Activated T-cell treated with anti-CD3 and anti-CD28 coated beads, Interleukin-2, amount 50 U/mL, for 4 hours (primary cell): ENCODE data around the gene ADCY2. TPM values are rescaled to one million over a fixed set of nuclear protein-coding genes. Genes with fewer than 3 reads are reported as not detected.

Experiments used
- ATAC-seq, 2 donors: fragments of 200-7000 bp; cut with Tn5 transposase; one replicate each; pipeline ENCODE4 v1.10.0; 2021
- DNase-seq: peaks from one replicate; pipeline ENCODE4 v3.0.0-alpha.2; 2020
- H3K27me3 Mint-ChIP-seq: one replicate; pipeline ENCODE4 v1.8.0; 2021; ENCODE audit warnings: low read depth, mixed read lengths
- H3K36me3 Mint-ChIP-seq: one replicate; pipeline ENCODE4 v1.8.0; 2022; ENCODE audit warnings: mixed read lengths; ENCODE audit not compliant: insufficient read depth
- H3K4me1 Mint-ChIP-seq: one replicate; pipeline ENCODE4 v1.8.0; 2021; ENCODE audit warnings: low read depth, mixed read lengths
- H3K4me3 Mint-ChIP-seq: one replicate; pipeline ENCODE4 v1.8.0; 2021; ENCODE audit warnings: mild to moderate bottlenecking, moderate library complexity, mixed read lengths
- H3K9me3 Mint-ChIP-seq: one replicate; pipeline ENCODE4 v1.8.0; 2021; ENCODE audit warnings: mixed read lengths
- total RNA-seq, 3 donors: library from RNA; stranded (reverse); gene quantifications; one replicate each; pipeline ENCODE4 v1.2.1, GENCODE V29; 2021

The ADCY2 gene
- total RNA-seq, 3 donors from 2014 or later: 0.08 to 0.26 (median 0.11) TPM

DNA sequence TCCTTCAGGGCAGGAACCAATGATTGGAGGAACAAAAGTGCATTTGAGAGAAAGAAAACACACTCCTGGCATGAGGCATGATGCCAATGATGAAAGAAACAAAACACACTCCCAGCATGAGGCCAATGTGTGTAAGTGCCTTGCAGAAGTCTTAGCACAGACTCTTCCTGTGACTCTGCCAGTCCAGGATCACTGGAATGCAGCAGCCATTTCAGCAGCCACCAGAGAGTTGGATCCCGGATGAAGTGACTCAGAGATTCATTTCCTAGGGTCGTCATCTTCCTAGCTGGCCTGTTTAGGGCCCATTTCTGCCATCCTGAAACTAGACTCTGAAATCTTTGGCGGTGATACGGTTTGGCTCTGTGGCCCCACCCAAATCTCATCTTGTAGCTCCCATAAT, 242.5 kb downstream of the ADCY2 start:
- no peak for DNase-seq

DNA sequence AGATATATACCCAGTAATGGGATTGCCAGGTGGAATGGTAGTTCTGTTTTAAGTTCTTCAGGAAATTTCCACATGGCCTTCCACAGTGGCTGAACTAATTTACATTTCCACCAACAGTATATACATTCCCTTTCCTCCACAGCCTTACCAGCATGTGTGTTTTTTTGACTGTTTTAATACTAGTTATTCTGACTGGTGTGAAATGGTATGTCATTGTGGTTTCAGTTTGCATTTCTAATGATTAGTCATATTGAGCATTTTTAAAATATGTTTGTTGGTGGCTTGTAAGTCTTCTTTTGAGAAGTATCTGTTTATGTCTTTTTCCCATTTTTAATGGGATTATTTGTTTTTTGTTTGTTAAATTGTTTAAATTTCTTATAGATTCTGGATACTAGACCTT, 246.1 kb downstream of the ADCY2 start:
- Mint-ChIP-seq H3K4me1 (no peaks in the 10 kb centered on the region), H3K36me3 (no peaks in the 10 kb centered on the region), H3K4me3 (no peak overlapping the region), H3K27me3 (peaks cover under 1% of the 10 kb centered on the region), H3K9me3 (peaks cover 13% of the 10 kb centered on the region)
- no peak for DNase-seq
- ATAC-seq: no peak

More for the DNA sequence above, 242.5 kb downstream of the ADCY2 start:
- no peak for ATAC-seq
- H3K9me3 Mint-ChIP-seq: peaks cover 5% of the 10 kb centered on the region
- H3K4me3 Mint-ChIP-seq: no peak overlapping the region
- no peaks in the 10 kb centered on the region for H3K27me3 Mint-ChIP-seq
- no peaks in the 10 kb centered on the region for H3K4me1 Mint-ChIP-seq
- H3K36me3 Mint-ChIP-seq: no peaks in the 10 kb centered on the region

DNA sequence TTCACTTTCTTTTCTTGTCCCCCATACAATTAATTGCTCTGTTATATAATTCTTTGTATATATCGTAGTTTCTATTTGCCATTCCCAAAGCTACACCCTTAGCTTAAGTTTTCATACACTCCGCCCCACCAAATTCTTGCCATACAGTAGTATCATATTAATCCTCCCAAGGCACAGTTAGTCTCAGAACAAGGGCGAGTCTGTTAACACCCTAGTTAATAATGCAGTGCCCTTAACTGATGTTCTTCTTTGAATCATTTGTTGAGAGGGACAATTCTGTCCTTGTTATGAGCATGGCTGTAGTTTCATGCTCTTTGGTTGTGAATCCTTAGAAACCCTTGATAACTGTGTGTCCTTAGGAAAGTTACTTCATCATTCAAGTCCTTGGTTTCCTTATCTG, 248.8 kb downstream of the ADCY2 start:
- Mint-ChIP-seq H3K4me3 (no peak overlapping the region), H3K36me3 (no peaks in the 10 kb centered on the region), H3K9me3 (peaks cover 8% of the 10 kb centered on the region), H3K27me3 (peaks cover 5% of the 10 kb centered on the region), H3K4me1 (no peaks in the 10 kb centered on the region)
- ATAC-seq (no peak), DNase-seq (no peak)

DNA sequence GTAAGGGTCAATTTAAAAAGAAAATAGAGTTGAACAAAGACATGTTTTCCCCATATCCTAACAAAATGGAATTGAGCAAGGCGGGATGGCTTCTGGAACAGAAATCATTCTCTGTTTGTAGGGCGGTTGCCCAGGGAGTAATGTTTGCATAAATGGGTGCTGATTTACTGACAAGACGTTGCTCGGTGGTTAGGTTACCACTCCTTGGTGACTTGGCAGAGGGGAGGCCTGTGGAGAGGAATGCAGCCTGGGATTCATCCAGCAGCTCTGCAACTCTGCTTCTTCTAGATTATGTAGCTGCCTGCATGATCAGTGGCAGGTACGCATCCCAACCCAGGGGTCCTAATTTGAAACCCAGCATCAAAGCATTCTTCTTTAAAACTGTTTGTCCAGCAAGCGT, 254.8 kb downstream of the ADCY2 start:
- no peak for ATAC-seq
- Mint-ChIP-seq H3K9me3 (no peaks in the 10 kb centered on the region), H3K4me1 (no peaks in the 10 kb centered on the region)

DNA sequence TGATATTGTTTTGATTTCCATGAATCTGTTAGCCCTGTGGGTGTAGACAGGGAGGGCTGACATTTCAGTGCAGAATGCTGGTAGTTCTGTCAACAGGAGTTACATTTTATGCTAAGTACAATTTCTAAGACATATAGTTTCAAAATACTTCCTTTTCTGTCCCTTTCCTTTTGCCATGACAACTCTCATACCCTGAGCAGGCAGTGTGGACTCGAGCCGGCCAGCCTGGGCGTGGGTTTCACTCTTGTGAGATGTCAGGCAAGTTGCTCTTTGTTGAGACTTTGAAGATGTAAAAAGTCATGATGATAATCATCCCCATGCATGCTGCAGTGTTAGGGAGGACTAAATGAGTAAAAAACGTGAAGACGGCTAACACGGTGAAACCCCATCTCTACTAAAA, 257.1 kb downstream of the ADCY2 start:
- no peaks in the 10 kb centered on the region for H3K4me1 Mint-ChIP-seq
- ATAC-seq (no peak), DNase-seq (no peak)
- H3K4me3 Mint-ChIP-seq: no peak overlapping the region
- no peaks in the 10 kb centered on the region for H3K27me3 Mint-ChIP-seq
- no peaks in the 10 kb centered on the region for H3K9me3 Mint-ChIP-seq
- no peaks in the 10 kb centered on the region for H3K36me3 Mint-ChIP-seq

More for the DNA sequence above, 254.8 kb downstream of the ADCY2 start:
- DNase-seq: no peak
- Mint-ChIP-seq H3K4me3 (no peak overlapping the region), H3K27me3 (peaks cover 5% of the 10 kb centered on the region), H3K36me3 (no peaks in the 10 kb centered on the region)

DNA sequence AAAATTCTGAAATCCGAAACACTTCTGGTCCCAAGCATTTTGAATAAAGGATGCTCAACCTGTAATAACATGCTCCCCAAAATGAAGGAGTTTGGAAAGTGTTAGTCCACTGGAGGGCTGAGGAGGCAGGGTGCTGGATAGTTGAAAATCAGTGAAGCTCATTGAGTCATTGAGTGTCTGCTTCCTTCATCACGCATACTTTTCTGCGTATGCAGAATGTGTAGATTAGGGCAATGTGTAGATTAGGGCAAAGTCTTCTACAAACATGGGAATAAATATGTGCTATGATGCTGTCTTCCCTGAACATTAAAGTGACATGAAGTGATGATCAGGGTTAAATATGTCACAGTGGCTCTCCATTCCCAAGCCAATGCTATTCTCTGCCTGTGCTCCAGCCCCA, 261.2 kb downstream of the ADCY2 start:
- ATAC-seq: no peak
- H3K4me3 Mint-ChIP-seq: no peak overlapping the region
- no peaks in the 10 kb centered on the region for H3K36me3 Mint-ChIP-seq
- no peaks in the 10 kb centered on the region for H3K27me3 Mint-ChIP-seq
- DNase-seq: no peak
- no peaks in the 10 kb centered on the region for H3K9me3 Mint-ChIP-seq
- H3K4me1 Mint-ChIP-seq: no peaks in the 10 kb centered on the region

DNA sequence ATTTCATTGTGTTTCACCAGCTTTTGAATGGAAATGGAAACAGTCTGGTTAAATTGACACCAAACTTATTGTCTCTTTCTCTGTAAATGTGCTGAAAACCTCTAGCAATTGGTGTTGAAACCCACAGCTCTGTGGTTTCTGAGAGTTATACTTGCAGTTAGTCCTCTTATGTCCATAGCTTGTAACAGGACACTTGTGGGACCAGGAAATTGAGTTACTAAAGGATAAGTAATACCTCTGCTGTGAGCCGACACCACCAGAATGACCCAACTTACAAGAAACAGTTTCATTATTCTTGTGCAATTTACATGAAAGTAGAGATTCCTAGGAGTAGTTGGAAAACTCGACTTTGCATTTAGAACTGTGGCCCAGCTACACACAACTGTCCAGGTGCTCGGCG, 263.5 kb downstream of the ADCY2 start:
- ATAC-seq (no peak), DNase-seq (no peak)
- Mint-ChIP-seq H3K27me3 (no peaks in the 10 kb centered on the region), H3K4me3 (no peak overlapping the region), H3K36me3 (no peaks in the 10 kb centered on the region), H3K4me1 (no peaks in the 10 kb centered on the region), H3K9me3 (no peaks in the 10 kb centered on the region)

DNA sequence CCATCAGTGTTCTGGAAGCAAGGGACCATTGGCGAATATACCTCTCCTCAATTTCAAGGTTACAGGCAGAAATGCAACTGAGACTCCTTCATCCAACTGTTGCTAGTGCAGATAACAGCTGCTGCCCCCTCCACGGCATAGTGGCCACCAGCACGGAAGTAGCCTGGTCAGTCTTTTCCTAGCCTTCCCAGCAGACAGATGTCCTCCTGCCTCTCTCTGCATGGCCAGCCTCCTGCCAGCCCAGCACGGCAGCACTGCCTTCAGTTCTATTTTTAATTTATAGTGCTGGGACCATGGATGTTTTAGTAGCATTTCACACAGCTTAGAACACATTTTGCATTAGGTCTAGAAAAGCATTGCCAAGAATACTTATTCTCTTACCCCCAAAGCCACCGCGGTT, 266.4 kb downstream of the ADCY2 start:
- H3K4me3 Mint-ChIP-seq: no peak overlapping the region
- H3K36me3 Mint-ChIP-seq: no peaks in the 10 kb centered on the region
- ATAC-seq (no peak), DNase-seq (no peak)
- no peaks in the 10 kb centered on the region for H3K27me3 Mint-ChIP-seq
- H3K9me3 Mint-ChIP-seq: no peaks in the 10 kb centered on the region
- no peaks in the 10 kb centered on the region for H3K4me1 Mint-ChIP-seq

DNA sequence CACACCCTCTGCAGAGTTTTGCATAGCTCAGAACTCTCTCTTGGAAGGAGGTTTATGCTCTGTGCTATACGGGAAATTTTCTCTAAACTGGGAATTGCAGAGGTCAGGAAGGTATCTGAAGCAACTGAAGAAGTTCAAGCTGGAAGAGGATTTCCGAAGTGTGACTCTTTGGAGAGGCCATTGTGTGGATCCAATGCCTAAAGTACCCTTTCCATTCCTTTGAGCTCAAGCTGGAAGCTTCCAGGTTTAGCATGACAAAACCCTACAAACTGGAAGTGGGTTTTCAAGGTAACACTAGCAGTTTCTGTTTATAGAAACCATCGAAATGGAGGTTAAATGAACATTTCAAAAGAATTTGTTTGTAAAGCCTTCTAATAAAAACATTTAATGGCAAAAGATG, 267.9 kb downstream of the ADCY2 start:
- DNase-seq (no peak), ATAC-seq (no peak)
- Mint-ChIP-seq H3K4me3 (no peak overlapping the region), H3K36me3 (no peaks in the 10 kb centered on the region), H3K27me3 (no peaks in the 10 kb centered on the region), H3K9me3 (no peaks in the 10 kb centered on the region), H3K4me1 (no peaks in the 10 kb centered on the region)

DNA sequence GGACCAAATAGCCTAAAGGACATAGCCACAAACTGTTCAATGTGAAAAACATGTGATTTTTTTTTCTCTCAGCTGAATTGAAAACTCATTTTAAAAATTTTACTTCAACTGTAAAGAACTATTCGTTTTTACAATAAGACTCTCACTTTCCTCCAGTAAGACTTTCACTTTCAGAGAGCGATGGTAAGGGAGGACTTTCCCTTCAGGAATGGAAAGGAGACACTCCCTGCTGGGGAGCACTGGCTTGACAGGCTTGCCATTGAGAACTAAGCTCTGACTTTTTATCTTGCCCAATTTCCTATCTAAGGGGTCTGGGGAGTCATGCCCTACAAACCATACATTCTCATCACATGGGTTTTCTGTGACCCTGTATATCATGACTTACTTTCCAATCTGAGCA, 268.3 kb downstream of the ADCY2 start:
- Mint-ChIP-seq H3K36me3 (no peaks in the 10 kb centered on the region), H3K27me3 (no peaks in the 10 kb centered on the region), H3K4me1 (no peaks in the 10 kb centered on the region), H3K4me3 (no peak overlapping the region), H3K9me3 (no peaks in the 10 kb centered on the region)
- ATAC-seq: no peak
- no peak for DNase-seq

DNA sequence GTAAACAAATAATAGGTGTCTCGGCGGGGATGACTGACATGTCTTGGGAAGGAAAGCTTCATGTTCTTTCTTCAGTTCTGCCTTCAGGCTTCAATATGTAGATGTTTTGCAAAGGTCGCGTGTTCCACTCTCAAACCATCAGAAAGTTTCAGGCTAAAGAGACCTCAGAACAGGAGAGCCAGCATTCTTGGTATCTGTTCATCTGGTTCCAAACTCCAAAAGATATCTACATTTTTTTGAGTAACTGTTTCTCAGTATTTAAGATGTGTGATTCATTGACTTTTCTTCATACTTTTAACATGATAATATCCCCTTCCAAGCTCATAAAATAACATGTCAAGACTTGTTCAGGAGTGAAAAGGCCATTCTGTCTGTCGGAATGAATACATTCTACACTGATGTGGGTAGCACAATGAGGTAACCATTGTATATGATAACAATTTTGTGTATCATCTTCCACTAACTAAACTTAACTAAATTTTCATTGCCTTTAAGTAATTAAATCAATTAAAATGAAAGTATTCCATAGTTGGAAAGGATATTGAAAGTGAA, 271.4 kb downstream of the ADCY2 start:
- Mint-ChIP-seq H3K4me1 (no peaks in the 10 kb centered on the region), H3K27me3 (no peaks in the 10 kb centered on the region), H3K4me3 (no peak overlapping the region), H3K36me3 (no peaks in the 10 kb centered on the region), H3K9me3 (no peaks in the 10 kb centered on the region)
- DNase-seq (no peak), ATAC-seq (no peak)

DNA sequence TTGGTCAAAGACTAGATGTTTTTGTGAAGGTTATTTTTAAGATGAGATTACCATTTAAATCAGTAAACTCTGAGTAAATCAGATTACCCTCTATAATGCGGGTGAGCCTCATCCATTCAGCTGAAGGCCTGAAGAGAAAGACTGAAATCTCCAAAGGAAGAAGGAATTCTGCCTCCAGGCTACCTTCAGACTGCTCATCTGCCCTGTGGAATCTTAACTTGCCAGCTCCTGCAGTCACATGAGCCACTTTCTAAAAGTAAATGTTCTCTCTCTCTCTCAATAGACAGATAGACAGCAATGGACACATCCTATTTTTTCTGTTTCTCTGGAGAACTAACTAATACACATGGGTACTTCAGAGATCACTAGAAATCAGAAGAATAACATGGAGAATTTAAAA, 272.2 kb downstream of the ADCY2 start:
- Mint-ChIP-seq H3K9me3 (no peaks in the 10 kb centered on the region), H3K36me3 (no peaks in the 10 kb centered on the region), H3K4me1 (no peaks in the 10 kb centered on the region), H3K27me3 (no peaks in the 10 kb centered on the region), H3K4me3 (no peak overlapping the region)
- ATAC-seq: no peak
- DNase-seq: no peak

DNA sequence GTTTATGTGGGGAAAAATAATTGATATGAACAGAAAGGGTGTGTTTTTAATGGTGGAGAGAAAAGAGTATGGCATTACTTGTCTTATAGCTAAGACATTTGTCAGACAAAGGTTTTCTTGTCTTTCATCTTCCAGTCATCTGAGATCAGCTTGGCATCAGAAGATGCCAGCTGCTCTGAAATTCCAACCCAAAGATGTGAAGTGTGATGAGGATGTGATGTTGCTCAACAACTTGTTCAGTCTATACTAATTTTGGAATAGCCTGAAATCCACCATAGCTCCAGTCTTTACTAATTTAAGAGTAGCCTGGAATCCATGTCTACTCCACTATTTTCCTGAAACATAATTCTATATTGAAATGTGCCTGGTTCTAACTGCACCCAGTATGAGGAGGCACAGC, 272.7 kb downstream of the ADCY2 start:
- H3K27me3 Mint-ChIP-seq: no peaks in the 10 kb centered on the region
- no peaks in the 10 kb centered on the region for H3K4me1 Mint-ChIP-seq
- no peak for DNase-seq
- H3K9me3 Mint-ChIP-seq: no peaks in the 10 kb centered on the region
- no peak for ATAC-seq
- H3K4me3 Mint-ChIP-seq: no peak overlapping the region
- no peaks in the 10 kb centered on the region for H3K36me3 Mint-ChIP-seq

DNA sequence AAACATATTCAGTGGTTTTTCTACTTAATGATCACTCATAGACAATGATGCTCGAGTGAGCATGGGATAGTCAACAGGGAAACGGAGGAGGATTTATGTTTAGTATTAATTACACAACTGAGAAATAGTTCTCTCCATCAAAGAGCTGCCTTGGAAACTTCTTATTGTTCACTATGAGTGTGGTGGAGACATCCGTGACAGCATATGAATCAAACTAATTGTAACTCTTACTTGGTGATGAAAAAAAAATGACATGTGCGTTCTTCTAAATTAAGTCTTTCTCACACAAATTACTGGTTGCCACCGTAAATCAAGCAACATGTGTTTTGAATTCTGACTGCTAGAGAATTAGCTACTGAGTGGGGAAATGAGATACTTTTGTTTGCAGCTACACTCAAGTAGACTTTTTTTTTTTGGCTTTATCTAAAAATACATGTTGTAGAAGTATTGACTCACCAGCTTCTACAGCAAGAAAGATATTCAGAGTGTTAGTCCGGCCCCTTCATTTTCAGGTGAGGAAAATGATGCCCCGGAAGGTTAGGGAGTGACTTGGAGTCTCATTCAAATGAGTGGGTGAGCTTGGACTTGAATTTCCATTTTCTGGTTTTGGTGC, 275.5 kb downstream of the ADCY2 start:
- no peaks in the 10 kb centered on the region for H3K9me3 Mint-ChIP-seq
- H3K36me3 Mint-ChIP-seq: no peaks in the 10 kb centered on the region
- H3K27me3 Mint-ChIP-seq: no peaks in the 10 kb centered on the region
- ATAC-seq (no peak), DNase-seq (no peak)
- H3K4me3 Mint-ChIP-seq: no peak overlapping the region
- H3K4me1 Mint-ChIP-seq: no peaks in the 10 kb centered on the region

DNA sequence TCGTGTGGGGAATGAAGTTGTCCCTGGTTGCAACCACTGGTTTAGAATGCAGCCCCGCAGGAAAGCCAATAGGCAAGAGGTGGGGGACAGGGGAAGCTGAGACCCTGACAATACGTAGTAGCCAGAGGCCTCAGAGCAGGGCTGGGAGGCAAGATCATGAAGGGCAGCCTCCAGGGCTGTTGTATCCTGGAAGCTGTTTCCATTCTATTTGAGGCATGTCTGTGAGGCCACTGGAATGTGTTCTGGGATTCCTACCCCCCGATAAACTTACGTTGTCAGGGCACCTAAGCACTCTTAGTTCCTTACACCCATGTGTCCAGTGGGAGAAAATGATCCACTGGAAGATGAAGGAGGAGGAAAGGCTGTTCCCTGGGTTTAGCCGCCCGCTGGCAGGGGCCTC, 277.7 kb downstream of the ADCY2 start:
- Mint-ChIP-seq H3K27me3 (no peaks in the 10 kb centered on the region), H3K4me1 (no peaks in the 10 kb centered on the region), H3K4me3 (no peak overlapping the region), H3K36me3 (no peaks in the 10 kb centered on the region), H3K9me3 (no peaks in the 10 kb centered on the region)
- ATAC-seq (no peak), DNase-seq (no peak)

DNA sequence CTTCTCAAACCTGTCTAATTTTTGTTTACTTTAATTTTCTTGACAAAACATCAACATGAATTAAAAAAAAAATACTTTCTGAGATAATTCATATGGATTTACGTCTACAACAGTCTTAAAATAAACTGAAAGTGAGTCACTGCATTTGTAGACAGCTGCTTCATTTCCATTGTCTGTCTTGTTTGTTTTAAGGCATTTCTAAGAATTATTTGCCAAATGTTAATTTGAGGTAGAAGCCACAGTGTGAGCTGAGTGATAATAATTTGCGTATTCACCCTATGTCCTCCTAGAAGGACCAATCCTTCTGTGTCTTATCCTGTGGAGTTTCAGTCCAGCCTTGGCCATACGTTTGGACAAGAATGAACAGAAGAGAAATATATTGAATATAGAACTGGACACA, 280.5 kb downstream of the ADCY2 start:
- H3K4me3 Mint-ChIP-seq: no peak overlapping the region
- no peaks in the 10 kb centered on the region for H3K4me1 Mint-ChIP-seq
- H3K9me3 Mint-ChIP-seq: no peaks in the 10 kb centered on the region
- DNase-seq (no peak), ATAC-seq (no peak)
- H3K27me3 Mint-ChIP-seq: peaks cover 2% of the 10 kb centered on the region
- H3K36me3 Mint-ChIP-seq: no peaks in the 10 kb centered on the region
